ENCODE results near the gene PSAPL1. TPM values are rescaled to one million over a fixed set of nuclear protein-coding genes. Genes with fewer than 3 reads are reported as not detected.

The PSAPL1 gene
- total and polyA plus RNA-seq, 4 donors, result not detected

DNA sequence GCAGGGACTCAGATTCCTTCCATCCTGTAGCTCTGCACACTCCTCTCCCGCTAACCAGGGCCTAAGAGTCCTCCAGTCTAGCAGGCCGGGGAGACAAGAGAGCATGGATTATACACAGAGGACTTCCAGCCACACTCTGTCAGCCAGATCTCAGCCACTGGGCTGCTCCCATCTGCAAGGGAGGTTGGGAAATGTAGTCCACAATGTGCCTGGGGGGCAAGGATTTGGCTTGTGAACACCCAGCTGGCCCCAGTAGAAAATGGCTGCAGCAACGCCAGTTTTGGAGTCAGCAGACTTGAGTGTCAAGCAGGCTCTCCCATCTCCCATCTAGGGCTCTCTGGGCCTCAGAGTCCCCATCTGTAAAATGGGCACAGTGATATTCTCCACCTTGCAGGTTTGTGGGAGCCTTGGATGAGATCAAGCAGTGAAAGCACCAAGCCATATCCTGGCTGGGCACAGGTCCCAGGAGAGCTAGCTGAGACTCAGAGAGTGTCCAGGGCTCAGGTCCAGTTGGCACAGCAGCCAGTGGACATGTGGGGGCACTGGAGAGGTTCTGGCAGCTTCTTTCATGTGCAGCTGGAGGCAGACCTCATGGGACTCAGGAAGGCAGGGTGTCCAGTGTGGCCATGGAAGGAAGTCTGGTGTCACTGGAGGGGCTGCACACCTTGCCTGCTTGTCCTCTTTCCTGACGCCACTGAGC lies 14.6 kb downstream of the PSAPL1 start:
- TF ChIP-seq SP1 (IDR thresholded peaks at IDR 0.05), result no peak
- TF ChIP-seq GABPA (IDR thresholded peaks at IDR 0.05 in 1 of 2, conservative IDR thresholded peaks at IDR 0.05 in 1 of 2), result no peak
- TF ChIP-seq, protein P1, sequence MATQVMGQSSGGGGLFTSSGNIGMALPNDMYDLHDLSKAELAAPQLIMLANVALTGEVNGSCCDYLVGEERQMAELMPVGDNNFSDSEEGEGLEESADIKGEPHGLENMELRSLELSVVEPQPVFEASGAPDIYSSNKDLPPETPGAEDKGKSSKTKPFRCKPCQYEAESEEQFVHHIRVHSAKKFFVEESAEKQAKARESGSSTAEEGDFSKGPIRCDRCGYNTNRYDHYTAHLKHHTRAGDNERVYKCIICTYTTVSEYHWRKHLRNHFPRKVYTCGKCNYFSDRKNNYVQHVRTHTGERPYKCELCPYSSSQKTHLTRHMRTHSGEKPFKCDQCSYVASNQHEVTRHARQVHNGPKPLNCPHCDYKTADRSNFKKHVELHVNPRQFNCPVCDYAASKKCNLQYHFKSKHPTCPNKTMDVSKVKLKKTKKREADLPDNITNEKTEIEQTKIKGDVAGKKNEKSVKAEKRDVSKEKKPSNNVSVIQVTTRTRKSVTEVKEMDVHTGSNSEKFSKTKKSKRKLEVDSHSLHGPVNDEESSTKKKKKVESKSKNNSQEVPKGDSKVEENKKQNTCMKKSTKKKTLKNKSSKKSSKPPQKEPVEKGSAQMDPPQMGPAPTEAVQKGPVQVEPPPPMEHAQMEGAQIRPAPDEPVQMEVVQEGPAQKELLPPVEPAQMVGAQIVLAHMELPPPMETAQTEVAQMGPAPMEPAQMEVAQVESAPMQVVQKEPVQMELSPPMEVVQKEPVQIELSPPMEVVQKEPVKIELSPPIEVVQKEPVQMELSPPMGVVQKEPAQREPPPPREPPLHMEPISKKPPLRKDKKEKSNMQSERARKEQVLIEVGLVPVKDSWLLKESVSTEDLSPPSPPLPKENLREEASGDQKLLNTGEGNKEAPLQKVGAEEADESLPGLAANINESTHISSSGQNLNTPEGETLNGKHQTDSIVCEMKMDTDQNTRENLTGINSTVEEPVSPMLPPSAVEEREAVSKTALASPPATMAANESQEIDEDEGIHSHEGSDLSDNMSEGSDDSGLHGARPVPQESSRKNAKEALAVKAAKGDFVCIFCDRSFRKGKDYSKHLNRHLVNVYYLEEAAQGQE (IDR thresholded peaks at IDR 0.05), result no peak
- TF ChIP-seq EGR1 (IDR thresholded peaks at IDR 0.05; ENCODE audit: low read depth in 2 of 2), result no peak
- TF ChIP-seq YY1 (IDR thresholded peaks at IDR 0.05), result no peak
- no peak for TF ChIP-seq RXRA (IDR thresholded peaks at IDR 0.05)
- TF ChIP-seq, protein P2, sequence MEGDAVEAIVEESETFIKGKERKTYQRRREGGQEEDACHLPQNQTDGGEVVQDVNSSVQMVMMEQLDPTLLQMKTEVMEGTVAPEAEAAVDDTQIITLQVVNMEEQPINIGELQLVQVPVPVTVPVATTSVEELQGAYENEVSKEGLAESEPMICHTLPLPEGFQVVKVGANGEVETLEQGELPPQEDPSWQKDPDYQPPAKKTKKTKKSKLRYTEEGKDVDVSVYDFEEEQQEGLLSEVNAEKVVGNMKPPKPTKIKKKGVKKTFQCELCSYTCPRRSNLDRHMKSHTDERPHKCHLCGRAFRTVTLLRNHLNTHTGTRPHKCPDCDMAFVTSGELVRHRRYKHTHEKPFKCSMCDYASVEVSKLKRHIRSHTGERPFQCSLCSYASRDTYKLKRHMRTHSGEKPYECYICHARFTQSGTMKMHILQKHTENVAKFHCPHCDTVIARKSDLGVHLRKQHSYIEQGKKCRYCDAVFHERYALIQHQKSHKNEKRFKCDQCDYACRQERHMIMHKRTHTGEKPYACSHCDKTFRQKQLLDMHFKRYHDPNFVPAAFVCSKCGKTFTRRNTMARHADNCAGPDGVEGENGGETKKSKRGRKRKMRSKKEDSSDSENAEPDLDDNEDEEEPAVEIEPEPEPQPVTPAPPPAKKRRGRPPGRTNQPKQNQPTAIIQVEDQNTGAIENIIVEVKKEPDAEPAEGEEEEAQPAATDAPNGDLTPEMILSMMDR (IDR thresholded peaks at IDR 0.05; ENCODE audit: low read depth, low read length, missing input control), result no peak
- no peak for TF ChIP-seq HNF4G (IDR thresholded peaks at IDR 0.05)
- no peaks in the 10 kb centered on the region for H3K9me3 ChIP-seq (ENCODE audit: control insufficient read depth in 4 of 4, low read length in 3 of 4)
- no peaks in the 10 kb centered on the region for H3K36me3 ChIP-seq (ENCODE audit: control insufficient read depth in 4 of 4, insufficient read depth in 3 of 4, low read depth in 1 of 4, low read length in 3 of 4)
- no peak for DNase-seq (ENCODE audit: low spot score)
- H3K27ac ChIP-seq (ENCODE audit: low read depth in 1 of 2, low read length in 2 of 2), result no peak overlapping the region
- H3K9ac ChIP-seq (ENCODE audit: low read depth in 1 of 2, low read length in 2 of 2), result no peak overlapping the region
- 66% methylated on average over 4 of the region's 4 CpGs for WGBS
- no peaks in the 10 kb centered on the region for H3K27me3 ChIP-seq (ENCODE audit: control insufficient read depth in 4 of 4, insufficient read depth in 4 of 4, low read length in 3 of 4)
- no peaks in the 10 kb centered on the region for H3K4me1 ChIP-seq (ENCODE audit: control insufficient read depth in 4 of 4, insufficient read depth in 4 of 4, low read length in 3 of 4)
- H3K4me3 ChIP-seq (ENCODE audit: low read depth in 1 of 3, low read length in 3 of 3), result no peak overlapping the region

DNA sequence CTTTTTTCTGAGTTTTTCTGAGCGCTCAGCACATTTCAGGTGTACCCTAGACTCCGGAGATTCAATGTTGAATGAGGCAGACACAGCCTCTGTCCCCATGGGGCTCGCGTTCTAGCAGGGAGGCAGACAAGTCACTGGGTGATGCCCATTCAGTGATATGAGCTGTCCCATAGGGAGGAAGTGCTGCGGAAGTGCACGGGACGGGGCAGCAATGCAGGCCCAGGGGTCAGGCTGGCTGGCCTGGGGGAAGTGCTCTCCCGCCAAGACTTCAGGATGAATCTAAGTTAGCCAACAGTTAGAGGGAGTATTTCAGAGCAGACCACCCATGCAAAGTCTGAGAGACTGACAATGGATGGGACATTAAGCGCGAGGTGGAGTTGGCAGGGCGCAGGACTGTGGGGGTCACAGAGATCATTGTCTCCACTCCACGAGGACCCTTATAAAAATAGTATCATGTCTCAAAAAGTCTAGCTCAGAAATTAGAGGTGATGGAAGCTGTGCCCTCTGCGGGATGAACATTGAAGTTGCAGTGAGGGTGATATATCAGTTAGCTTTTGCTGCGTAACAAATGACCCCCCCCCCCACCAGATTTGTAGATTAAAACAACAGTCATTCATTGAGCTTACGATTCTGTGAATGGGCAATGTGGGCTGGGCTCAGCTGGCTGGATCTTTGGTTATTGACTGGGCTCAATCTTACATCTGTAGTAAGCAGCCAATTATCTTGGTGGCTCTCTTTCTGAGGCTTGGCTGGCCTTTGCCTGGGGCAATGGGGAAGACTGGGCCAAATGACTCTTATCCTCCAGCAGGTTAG lies 16.4 kb downstream of the PSAPL1 start:
- Histone ChIP-seq H3K9ac (ENCODE audit: low read depth in 1 of 2, low read length in 2 of 2) (no peak overlapping the region), H3K27me3 (ENCODE audit: control insufficient read depth in 4 of 4, insufficient read depth in 4 of 4, low read length in 3 of 4) (no peaks in the 10 kb centered on the region), H3K27ac (ENCODE audit: low read depth in 1 of 2, low read length in 2 of 2) (no peak overlapping the region), H3K4me3 (ENCODE audit: low read depth in 1 of 3, low read length in 3 of 3) (no peak overlapping the region), H3K4me1 (ENCODE audit: control insufficient read depth in 4 of 4, insufficient read depth in 4 of 4, low read length in 3 of 4) (no peaks in the 10 kb centered on the region), H3K36me3 (ENCODE audit: control insufficient read depth in 4 of 4, insufficient read depth in 3 of 4, low read depth in 1 of 4, low read length in 3 of 4) (no peaks in the 10 kb centered on the region), H3K9me3 (ENCODE audit: control insufficient read depth in 4 of 4, low read length in 3 of 4) (no peaks in the 10 kb centered on the region)
- DNase-seq (ENCODE audit: low spot score), result no peak
- 85% methylated on average over 15 of the region's 15 CpGs for WGBS
- TF ChIP-seq, protein P3, sequence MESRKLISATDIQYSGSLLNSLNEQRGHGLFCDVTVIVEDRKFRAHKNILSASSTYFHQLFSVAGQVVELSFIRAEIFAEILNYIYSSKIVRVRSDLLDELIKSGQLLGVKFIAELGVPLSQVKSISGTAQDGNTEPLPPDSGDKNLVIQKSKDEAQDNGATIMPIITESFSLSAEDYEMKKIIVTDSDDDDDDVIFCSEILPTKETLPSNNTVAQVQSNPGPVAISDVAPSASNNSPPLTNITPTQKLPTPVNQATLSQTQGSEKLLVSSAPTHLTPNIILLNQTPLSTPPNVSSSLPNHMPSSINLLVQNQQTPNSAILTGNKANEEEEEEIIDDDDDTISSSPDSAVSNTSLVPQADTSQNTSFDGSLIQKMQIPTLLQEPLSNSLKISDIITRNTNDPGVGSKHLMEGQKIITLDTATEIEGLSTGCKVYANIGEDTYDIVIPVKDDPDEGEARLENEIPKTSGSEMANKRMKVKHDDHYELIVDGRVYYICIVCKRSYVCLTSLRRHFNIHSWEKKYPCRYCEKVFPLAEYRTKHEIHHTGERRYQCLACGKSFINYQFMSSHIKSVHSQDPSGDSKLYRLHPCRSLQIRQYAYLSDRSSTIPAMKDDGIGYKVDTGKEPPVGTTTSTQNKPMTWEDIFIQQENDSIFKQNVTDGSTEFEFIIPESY (IDR thresholded peaks at IDR 0.05), result no peak

Measured in liver (tissue), 9 donors.